Left colon (tissue), 2 donors: Measurements from ENCODE around the gene CGB7. TPM values are rescaled to one million over a fixed set of nuclear protein-coding genes. Genes with fewer than 3 reads are reported as not detected.
"Not testable (repeated sequence)": the region's sequence is repeated elsewhere in the genome, so short reads cannot be mapped to it uniquely, and the experiment has no call there.

ENCODE experiments used
- ATAC-seq: fragments of 200-7000 bp; cut with Tn5 transposase; one replicate; pipeline ENCODE4 v1.9.1; 2020; ENCODE audit warnings: mild to moderate bottlenecking, moderate library complexity
- DNase-seq, 2 donors: peaks; one replicate each; pipeline ENCODE4 v3.0.0-alpha.2; 2020
- intact Hi-C, 2 donors: fragments of 100-400 bp; cut with DNase I in 1 of 2; cut with micrococcal nuclease in 1 of 2; formaldehyde crosslinking; loops; one replicate each; pipeline versions ENCODE4 v1.11.2 to v1.14.0; 2022; cut with DNase I, micrococcal nuclease
- total RNA-seq, 2 donors: library from RNA; stranded (reverse); fragmentation: NEBNext Ultra II Directional; extraction: Animal tissue kit (Norgen Biotek cat#: 25700); gene quantifications; one replicate each; pipeline ENCODE4 v1.2.1, GENCODE V29; 2021
- donor health status: DM: no; HTN: no; CAD: no.
- donor health status: DM: yes; HTN: yes; CAD: no.

Gene CGB7
- total RNA-seq, 2 donors from 2014 or later = not detected

GRCh38 chr19:49050376-49051033 lies 7.0 kb downstream of the CGB7 start:
- DNase-seq, ATAC-seq, intact Hi-C loops: not testable (repeated sequence)

GRCh38 chr19:49049834-49050233 lies 7.7 kb downstream of the CGB7 start:
- ATAC-seq, intact Hi-C loops, DNase-seq: not testable (repeated sequence)

- DNase-seq, ATAC-seq, intact Hi-C loops: not testable (repeated sequence)
These were observed 8.5 kb downstream of the CGB7 start, which contains the start of gene CGB8 for GRCh38 chr19:49049011-49049410. TSS of gene CGB8 (minus strand) at chr19:49049111. CDS start at chr19:49048739, 372 bp downstream.

GRCh38 chr19:49043548-49043947 lies 14.0 kb downstream of the CGB7 start, which contains the start of gene CGB5:
TSS of gene CGB5 (plus strand) at chr19:49043848. CDS start at chr19:49044210, 362 bp downstream.
- intact Hi-C loops, ATAC-seq, DNase-seq: not testable (repeated sequence)

- ATAC-seq, DNase-seq, intact Hi-C loops: not testable (repeated sequence)
These were observed 14.9 kb downstream of the CGB7 start for GRCh38 chr19:49042666-49043065.

- intact Hi-C loops = no loop called here
- ATAC-seq (no peak), DNase-seq (no peak)
These were observed 15.4 kb downstream of the CGB7 start for GRCh38 chr19:49042177-49042576.

GRCh38 chr19:49039736-49040135 lies 17.8 kb downstream of the CGB7 start:
- ATAC-seq, intact Hi-C loops, DNase-seq: not testable (repeated sequence)

GRCh38 chr19:49038557-49039276 lies 18.8 kb downstream of the CGB7 start:
- intact Hi-C loops, ATAC-seq, DNase-seq: not testable (repeated sequence)

GRCh38 chr19:49038111-49038510 lies 19.4 kb downstream of the CGB7 start:
- ATAC-seq, DNase-seq, intact Hi-C loops: not testable (repeated sequence)

GRCh38 chr19:49036815-49037214 lies 20.7 kb downstream of the CGB7 start, which contains the start of gene CGB1:
TSS of gene CGB1 (minus strand) at chr19:49036895. CDS start at chr19:49036711, 184 bp downstream.
- intact Hi-C loops, DNase-seq: not testable (repeated sequence)

GRCh38 chr19:49031642-49032301 lies 25.8 kb downstream of the CGB7 start, which contains the start of gene CGB2:
TSS of gene CGB2 (plus strand) at chr19:49031890. CDS start at chr19:49032096, 206 bp downstream.
- intact Hi-C loops, ATAC-seq, DNase-seq: not testable (repeated sequence)

More at GRCh38 chr19:49036815-49037214, 20.7 kb downstream of the CGB7 start, which contains the start of gene CGB1:
- ATAC-seq = not testable (repeated sequence)

GRCh38 chr19:49030323-49030722 lies 27.2 kb downstream of the CGB7 start:
- intact Hi-C loops, DNase-seq, ATAC-seq: not testable (repeated sequence)

GRCh38 chr19:49029749-49030148 lies 27.8 kb downstream of the CGB7 start:
- ATAC-seq, intact Hi-C loops, DNase-seq: not testable (repeated sequence)

GRCh38 chr19:49028686-49029085 lies 28.9 kb downstream of the CGB7 start:
- DNase-seq, ATAC-seq, intact Hi-C loops: not testable (repeated sequence)

- DNase-seq, ATAC-seq, intact Hi-C loops: not testable (repeated sequence)
These were observed 31.9 kb downstream of the CGB7 start for GRCh38 chr19:49025599-49025998.

GRCh38 chr19:49025088-49025487 lies 32.5 kb downstream of the CGB7 start:
- ATAC-seq, intact Hi-C loops, DNase-seq: not testable (repeated sequence)

GRCh38 chr19:49024233-49024632 lies 33.3 kb downstream of the CGB7 start, which contains the start of gene CGB3:
TSS of gene CGB3 (minus strand) at chr19:49024333. CDS start at chr19:49023971, 362 bp downstream.
- DNase-seq, intact Hi-C loops, ATAC-seq: not testable (repeated sequence)

GRCh38 chr19:49022116-49022515 lies 35.4 kb downstream of the CGB7 start:
- ATAC-seq (no peak), DNase-seq (no peak)
- intact Hi-C loops = no loop called here
